NAMALWA (cell line): Measurements from ENCODE around the gene DNER.
"Not testable (repeated sequence)": the region's sequence is repeated elsewhere in the genome, so short reads cannot be mapped to it uniquely, and the experiment has no call there.

ENCODE experiments used
- DNase-seq: peaks from one replicate; pipeline ENCODE4 v3.0.0-alpha.2; 2015; ENCODE audit warnings: low spot score

Gene DNER, protein sequence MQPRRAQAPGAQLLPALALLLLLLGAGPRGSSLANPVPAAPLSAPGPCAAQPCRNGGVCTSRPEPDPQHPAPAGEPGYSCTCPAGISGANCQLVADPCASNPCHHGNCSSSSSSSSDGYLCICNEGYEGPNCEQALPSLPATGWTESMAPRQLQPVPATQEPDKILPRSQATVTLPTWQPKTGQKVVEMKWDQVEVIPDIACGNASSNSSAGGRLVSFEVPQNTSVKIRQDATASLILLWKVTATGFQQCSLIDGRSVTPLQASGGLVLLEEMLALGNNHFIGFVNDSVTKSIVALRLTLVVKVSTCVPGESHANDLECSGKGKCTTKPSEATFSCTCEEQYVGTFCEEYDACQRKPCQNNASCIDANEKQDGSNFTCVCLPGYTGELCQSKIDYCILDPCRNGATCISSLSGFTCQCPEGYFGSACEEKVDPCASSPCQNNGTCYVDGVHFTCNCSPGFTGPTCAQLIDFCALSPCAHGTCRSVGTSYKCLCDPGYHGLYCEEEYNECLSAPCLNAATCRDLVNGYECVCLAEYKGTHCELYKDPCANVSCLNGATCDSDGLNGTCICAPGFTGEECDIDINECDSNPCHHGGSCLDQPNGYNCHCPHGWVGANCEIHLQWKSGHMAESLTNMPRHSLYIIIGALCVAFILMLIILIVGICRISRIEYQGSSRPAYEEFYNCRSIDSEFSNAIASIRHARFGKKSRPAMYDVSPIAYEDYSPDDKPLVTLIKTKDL

DNA sequence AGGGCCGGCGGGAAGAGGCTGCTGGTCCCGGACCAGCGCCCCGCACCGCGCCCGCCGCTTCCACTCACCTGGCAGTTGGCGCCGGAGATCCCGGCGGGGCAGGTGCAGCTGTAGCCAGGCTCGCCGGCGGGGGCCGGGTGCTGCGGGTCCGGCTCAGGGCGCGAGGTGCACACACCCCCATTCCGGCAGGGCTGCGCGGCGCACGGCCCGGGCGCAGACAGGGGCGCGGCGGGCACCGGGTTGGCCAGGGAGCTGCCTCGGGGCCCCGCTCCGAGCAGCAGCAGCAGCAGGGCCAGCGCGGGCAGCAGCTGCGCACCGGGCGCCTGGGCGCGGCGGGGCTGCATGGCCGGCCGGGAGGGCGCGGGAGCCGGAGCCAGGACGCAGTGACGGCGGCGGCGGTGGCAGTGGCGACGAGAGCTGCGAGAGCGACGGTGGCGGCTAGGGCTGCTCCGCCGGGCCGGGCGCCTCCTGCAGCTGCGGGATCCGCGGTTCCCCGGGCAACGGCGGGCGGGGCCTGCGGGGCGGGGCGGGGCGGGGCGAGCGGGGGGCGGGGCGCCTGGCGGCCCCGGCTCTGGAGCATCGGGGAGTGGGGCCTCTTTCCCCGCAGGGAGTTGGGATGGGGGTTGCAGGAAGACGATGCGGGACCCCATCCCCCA lies at the start of gene DNER:
TSS of gene DNER (minus strand) at position 476 of the 656 bp plus-strand sequence. CDS start at position 344, 132 bp downstream.
- DNase-seq = peak; percentile 48

DNA sequence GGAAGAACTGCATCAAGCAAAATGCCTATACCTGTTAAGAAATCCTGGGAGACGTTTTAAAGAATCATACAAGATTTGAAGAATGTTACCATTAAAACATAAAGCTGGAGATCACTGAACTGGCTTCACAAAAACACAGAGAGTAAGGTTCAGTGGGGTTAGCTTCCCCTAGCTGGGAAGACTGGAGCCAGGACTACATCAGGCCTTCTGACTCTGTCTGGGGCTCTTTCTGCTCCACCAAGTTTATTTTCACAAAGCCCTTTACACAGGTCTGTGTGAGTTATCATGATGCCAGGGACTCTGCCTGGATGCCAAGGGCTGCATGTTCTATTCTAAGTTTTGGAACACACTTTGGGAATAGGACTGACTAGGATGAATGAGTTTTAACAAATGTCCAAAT lies 47.3 kb upstream of the DNER start:
- no peak for DNase-seq

DNA sequence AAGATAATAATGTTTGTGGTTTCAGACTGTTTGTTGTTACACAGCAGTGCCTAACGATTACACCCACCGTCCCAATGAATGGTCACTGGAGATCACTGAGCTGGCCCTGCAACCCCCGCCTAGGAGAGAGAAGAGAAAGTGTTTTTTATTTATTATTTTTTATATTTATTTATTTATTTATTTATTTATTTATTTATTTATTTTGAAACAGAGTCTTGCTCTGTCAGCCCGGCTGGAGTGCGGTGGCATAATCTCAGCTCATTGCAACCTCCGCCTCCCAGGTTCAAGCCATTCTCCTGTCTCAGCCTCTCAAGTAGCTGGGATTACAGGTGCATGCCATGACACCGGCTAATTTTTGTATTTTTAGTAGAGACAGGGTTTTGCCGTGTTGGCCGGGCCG lies 43.1 kb upstream of the DNER start:
- DNase-seq = not testable (repeated sequence)

DNA sequence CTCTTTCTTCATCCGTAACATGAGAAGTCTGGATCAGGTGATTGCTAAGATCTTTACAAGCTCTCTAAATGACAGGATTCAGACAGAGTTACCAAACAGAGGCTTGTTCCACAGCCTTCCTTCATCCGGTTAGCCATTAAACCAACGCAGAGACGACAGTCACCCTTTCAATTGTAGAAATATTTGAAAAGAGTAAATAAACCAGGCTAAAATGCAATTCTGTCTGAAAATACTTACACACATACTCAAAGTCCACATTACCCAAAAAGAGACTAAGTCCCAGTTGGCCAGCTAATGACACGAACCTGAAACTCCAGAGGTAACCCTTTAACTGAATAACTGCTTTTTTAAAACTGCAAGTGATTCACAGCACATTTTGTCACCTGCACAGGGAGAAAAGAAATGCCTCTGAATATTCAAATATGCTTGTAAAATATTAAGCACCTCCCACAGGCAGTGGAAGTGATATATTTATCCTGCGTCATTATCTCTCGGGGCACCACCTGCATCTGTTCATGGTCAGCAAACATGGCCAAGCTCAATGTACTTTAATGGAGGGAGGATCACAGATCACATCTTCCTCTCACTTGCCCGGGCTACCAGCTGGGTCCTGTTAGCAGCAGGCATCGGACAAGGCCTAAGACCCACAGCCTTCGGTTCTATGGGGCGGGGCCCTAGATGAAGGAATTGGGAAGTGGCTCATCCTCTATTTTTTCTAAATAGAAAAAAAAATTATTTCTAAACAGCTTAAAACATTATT lies 38.8 kb upstream of the DNER start:
- DNase-seq = peak; percentile 39

DNA sequence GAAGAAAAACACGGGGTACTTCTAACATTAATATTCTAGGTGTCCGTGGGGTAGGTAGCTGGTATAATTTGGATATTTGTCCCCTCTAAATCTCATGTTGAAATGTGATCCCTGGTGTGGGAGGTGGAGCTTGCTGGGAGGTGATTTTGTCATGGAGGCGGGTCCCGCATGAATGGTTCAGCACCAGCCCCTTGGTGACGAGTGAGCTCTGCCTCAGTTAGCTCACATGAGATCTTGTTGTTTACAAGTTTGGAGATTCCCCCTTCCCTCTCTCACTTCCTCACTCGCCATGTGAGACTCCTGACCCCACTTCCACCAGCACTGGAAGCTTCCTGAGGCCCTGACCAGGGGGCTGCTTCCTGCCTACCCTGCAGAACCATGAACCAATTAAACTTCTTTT lies 35.4 kb upstream of the DNER start:
- no peak for DNase-seq

DNA sequence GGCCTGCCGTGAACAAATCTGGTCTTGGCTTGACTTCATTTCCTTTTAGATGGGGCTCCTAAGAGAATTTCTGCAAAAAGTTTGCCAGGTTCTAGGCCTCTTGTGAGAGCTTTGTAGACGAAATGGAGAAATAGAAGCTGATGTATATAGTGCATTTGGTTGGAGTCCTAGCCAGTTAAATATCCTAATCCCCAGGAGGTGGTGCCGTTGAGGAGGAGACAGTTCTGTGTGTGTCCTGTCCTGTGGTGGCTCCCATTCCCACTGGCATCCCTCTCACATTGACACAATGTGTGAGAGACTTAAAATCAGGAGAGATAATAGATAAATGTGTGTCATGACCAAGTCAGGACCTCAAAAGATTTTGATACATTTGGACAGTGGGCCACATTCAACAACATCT lies 34.6 kb upstream of the DNER start:
- no peak for DNase-seq

DNA sequence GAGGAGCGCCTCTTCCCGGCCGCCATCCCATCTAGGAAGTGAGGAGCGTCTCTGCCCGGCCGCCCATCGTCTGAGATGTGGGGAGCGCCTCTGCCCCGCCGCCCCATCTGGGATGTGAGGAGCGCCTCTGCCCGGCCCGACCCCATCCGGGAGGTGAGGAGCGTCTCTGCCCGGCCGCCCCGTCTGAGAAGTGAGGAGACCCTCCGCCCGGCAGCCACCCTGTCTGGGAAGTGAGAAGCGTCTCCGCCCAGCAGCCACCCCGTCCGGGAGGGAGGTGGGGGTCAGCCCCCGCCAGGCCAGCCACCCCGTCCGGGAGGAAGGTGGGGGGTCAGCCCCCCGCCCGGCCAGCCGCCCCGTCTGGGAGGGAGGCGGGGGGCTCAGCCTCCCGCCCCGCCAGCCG lies 28.3 kb upstream of the DNER start:
- not testable (repeated sequence) for DNase-seq

DNA sequence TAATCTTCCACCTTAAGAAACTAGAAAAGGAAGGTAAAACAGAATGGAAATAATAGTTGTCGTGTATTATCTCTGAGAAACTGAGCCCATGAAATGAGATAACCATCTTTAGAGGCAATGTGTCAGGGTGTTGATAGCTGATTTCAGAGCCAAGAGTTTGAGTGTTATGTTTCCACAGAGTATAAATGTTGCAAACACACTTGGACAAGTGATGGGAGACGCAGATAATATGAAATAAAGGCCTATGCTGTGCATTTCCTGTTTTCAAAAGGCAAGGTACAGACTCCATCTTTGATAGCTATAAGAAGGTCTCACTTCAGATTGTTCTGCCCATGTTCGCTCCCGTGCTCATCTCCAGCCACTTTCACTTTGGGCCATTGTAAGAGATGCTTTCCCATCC lies 25.9 kb upstream of the DNER start:
- DNase-seq = no peak

DNA sequence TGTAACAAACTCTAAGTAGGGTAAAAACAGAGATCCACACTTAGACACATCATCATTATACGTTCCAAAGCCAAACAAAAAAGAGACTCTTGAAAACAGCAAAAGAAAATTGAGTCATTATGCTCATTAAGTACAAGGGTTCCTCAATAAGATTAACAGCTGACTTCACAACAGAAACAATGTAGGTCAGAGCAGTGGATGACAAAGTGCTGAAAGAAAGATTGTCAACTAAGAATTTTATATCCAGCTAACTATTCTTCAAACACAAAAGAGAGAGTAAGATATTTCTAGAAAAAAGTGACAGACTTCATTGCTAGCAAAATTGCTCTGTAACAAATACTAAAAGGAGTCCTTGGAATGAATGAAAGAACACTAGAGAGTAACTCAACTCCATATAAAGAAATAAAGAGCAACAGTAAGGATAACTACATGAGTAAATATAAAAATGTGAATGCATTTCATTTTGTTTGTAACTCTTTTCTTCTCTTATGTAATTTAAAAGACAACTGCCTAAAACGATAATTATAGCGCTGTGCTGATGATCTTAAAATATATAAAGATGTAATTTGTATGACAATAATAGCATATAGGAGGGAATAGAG lies 23.8 kb upstream of the DNER start:
- no peak for DNase-seq

DNA sequence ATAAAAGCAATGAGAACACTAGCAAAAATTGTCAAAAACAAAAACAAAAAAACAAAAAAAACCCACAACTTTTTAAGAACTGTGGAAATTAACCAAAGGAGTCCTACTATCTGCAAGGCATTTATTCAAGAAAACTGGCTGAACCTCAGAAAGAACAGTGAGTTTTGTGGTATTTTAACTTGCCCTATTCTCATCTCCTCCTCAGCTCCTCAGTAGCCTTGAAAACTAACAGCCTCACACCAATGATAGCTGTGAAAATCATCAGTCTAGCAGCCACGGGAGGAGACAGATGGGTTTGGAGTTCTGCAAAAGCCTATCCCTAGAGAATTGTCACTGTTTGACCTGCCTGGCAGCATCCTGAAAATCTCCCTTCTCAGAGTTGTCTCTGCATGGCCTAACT lies 20.1 kb upstream of the DNER start:
- no peak for DNase-seq

DNA sequence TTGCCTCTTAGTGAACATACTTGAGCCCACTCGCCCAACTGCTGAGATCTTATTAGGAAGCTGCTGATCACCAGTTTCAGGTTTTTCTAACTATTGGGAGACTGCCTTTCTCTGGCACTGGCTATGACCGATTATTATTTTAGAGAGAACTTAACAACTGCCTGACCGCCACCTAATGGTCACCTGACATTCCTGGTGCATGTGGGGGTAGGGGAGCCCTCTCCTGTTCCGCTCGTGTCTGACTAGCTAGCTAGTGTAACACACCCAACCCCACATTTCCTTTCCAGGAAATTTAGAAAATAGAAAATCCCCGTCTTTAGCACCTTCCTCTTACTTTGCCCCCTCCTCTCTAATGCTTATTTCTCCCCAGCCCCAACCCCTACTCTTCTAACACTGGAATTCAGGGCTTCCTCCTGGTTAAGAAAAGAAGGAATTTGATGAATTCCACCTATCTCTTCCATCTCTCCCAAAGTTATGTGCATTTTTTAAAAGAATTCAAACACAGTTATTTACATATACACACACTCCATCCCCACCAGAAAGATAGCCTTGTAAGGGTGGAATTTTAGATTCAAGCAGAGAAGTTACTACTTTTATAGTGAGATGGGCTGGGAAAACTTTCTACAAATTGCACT lies 19.4 kb upstream of the DNER start:
- DNase-seq = no peak

DNA sequence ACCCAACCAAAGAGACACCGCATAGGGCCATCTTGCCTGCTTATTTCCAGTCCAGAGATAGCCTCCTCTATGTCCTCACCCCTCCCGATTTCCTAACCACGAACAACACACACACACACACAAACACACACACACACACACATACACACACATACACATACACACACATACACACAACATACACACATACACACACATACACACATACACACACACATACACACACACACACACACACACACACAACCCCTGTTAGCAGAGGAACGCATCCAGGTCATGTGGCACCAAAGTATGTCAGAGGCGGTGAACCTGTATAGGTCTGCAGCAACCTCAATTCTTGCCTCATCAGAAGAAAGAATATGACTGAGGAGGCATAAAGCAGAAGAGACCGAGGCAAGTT lies 18.5 kb upstream of the DNER start:
- no peak for DNase-seq

DNA sequence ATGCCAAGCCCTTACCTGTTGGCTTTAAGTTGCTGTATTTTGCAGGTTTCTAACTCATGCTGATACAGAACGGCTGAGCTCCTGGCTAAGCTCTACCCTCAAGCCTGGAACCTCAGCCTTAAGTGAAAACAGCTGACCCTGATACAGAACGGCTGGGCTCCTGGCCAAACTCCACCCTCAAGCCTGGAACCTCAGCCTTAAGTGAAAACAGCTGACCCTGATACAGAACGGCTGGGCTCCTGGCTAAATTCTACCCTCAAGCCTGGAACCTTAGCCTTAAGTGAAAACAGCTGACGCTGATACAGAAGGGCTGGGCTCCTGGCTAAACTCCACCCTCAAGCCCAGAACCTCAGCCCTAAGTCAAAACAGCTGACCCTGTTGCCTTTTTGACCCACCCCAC lies 17.6 kb upstream of the DNER start:
- DNase-seq = no peak

DNA sequence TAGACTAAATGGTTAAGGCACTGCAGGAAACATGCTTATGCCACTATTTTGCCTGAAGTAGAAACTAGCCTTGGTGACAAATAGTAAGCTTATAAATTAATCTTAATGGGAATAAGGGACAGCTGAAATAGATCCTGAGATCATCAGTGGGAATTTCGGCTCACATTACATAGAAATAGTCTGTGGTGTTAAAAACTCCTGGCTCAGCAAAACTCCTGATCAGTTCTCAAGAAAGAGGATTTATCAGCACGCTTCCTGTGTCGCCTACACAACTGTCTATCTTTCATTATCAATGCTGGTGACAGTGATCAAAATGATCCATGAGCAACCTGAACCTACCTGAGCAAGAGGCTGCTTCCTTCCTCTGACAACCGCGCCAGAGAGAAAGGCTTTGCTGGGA lies 17.0 kb upstream of the DNER start:
- no peak for DNase-seq

DNA sequence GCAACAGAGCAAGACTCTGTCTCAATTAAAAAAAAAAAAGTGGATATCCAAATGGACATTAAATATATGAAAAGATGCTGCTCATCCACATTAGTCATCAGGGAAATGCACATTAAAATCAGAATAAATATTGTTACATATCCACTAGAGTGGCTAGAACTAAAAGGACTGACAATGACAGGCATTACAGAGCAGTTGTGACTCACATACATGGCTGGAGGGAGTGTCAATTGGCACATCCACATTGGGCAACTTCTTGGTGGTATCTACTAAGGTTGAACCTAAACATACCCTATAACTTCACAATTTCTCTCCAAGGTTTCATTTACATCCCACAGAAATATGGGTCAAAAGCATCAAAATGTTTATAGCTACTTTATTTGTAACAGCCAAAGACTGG lies 14.0 kb upstream of the DNER start:
- no peak for DNase-seq

DNA sequence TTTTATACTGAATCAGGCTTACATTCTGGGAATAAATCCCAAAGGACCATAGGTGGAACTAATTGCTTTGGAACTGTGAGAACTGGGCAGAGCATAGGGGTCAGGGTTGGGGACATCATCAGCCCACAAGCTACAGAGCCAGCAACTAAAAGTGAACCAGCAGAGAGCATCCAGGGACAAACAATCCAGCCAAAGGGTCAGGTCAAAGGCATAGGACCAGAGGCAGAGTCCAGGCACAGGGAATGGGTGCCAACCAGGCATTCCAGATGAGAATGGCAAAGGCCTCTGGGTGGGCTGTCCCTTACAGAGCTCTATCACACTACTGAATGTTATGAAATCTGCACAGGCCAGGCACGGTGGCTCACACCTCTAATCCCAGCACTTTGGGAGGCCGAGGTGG lies 12.3 kb upstream of the DNER start:
- no peak for DNase-seq

DNA sequence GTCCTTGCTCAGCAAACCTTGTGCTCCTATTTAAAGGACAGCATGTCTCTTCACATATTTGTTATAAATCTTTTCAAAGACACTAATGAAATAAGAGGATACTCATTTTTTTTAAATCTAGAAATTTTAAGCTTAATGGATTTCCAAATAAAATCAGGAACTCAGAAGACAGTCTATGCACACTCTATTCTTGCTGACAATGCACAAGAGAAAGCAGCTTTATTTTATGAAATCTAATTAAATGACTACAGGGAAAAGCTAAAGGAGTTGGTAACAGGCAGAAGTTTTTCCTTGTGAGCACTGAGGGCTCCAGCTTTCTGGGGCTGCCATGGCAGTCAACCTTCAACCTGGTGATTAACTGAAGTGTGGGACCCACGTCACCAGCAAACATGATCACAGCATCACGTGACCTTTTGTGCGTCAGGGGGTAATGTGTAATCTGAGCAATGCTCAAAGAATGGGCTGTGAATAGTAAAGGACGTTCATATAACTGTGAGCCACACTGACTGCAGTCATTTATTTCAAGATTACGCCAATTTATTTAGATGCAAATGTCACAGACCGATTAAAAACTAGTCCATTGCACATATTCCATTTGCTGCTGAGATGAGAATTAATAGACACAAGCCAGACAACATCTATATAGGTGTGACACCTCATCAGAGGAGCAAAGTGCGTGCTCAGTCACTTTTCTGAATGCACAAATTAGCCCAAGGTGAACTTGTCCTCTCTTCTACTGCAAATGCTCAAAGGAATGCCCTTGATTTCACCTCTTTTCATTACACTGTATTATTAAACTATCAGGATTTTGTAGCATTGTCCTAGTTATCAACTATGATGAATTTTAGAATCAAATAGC lies 11.6 kb upstream of the DNER start:
- DNase-seq = no peak

DNA sequence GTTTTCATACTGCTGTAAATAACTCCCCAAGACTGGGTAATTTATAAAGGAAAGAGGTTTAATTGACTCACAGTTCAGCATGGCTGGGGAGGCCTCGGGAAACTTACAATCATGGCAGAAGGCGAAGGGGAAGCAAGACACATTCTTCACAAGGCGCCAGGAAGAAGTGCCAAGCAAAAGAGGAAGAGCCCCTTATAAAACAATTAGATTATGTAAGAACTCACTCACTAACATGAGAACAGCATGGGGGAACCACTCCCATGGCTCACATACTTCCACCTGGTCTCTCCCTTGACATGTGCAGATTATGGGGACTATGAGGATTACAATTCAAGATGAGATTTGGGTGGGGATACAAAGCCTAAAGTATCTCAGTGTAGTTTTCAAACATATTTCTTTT lies 8.8 kb upstream of the DNER start:
- not testable (repeated sequence) for DNase-seq

DNA sequence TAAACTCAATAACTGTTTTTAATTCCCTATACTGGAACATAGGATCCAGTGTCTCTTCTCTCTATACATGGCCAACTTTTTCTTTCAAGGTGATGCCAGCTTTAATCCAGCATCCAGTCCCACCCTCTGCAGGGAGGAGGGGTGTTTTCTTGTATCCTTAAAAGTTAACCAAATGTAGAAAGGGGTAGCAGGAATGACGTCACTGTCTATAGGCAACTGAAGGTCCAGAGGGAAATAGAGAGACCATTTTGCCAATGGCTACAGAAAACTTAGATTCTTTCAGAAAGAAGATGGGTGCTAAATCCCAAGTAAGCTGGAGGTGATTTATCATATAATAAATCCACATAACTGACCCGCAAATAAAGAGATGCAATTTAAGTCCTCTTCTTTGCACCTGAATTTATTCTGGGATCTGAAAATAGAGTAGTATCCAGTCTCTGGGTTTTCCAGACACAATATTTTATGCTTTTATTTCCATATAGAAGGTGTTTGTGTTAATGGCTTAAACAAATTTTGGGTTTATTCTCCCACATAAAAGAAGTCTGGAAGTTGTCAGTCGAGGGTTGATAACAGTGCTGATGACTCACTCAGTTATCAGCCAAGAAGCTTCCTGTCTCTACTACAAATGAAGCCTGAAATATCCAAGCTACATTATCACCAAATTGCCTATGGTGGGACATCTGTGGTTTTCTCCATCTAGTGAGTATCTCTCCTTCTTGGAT lies 5.7 kb upstream of the DNER start:
- DNase-seq = no peak

DNA sequence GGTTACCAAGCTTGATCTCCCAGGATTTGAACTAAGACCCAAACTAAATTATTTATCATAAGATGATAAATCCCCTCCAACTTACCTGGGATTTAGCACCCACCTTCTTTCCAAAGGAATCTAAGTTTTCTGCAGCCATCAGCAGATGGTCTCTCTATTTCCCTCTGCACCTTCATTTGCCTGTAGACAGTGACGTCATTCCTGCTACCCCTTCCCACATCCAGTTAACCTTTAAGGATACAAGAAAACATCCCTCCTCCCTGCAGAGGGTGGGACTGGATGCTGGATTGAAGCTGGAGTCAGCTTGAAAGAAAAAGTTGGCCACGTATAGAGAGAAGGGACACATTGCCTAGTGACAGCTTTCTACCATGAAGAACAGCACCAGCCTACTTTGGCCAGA lies 3.7 kb upstream of the DNER start:
- no peak for DNase-seq
